Stimulated activated CD8-positive, alpha-beta memory T cell treated with anti-CD3 and anti-CD28 coated beads, Interleukin-7, amount 100 ng/mL, for 24 hours (primary cell): ENCODE data around the gene CCDC137.

Experiments used
- DNase-seq: peaks from one replicate; pipeline ENCODE4 v3.0.0-alpha.2; 2020; ENCODE audit warnings: low read depth

The CCDC137 gene

DNA sequence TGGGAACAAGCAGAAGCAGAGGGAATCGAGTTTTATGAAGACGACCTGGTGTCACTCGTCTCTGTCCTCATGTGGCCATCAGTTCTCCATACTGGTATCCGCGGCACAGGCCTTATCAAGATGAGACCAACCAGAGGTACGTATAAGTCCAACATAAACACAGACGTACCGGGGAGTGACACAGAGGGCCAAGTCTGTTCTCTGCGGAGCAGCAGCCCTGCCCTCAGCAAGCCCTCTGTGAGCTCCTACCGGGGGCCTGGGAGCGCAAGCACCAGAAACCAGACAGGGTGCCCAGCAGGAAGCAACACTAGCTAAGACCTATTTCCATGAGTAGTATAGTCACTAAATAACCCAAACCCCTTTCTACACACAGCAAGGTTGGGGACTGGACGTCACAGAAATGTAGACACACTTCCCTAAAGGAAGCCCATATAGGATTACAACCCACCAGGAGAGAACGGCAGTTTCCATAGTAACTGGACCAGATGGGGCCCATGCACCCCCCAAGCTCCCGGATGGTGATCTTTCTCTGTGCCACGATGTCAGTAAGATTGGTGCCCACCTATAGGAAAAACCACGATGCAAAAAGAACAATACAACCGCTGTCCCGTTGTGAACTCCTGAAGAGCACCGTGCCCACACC is 16.1 kb downstream of the CCDC137 start:
- DNase-seq: no peak

DNA sequence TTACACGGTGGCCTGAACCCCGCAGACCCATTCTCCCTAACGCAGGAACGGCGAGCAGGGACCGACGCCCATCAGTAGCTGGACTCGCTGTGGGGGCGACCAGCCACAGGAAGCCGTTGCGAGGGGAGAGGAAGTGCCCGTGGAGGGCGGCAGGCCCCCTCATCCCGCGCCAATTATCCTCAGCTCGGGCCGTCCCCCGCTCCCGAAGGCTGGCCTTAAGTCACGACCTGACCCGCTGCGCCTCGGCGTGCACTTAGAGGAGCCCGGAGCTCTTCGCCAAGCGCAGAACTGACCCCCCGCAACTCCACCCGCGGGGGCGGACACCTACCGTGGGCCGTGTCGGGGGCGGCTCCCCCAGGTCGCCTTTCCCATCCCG is 16.7 kb downstream of the CCDC137 start:
- no peak for DNase-seq

DNA sequence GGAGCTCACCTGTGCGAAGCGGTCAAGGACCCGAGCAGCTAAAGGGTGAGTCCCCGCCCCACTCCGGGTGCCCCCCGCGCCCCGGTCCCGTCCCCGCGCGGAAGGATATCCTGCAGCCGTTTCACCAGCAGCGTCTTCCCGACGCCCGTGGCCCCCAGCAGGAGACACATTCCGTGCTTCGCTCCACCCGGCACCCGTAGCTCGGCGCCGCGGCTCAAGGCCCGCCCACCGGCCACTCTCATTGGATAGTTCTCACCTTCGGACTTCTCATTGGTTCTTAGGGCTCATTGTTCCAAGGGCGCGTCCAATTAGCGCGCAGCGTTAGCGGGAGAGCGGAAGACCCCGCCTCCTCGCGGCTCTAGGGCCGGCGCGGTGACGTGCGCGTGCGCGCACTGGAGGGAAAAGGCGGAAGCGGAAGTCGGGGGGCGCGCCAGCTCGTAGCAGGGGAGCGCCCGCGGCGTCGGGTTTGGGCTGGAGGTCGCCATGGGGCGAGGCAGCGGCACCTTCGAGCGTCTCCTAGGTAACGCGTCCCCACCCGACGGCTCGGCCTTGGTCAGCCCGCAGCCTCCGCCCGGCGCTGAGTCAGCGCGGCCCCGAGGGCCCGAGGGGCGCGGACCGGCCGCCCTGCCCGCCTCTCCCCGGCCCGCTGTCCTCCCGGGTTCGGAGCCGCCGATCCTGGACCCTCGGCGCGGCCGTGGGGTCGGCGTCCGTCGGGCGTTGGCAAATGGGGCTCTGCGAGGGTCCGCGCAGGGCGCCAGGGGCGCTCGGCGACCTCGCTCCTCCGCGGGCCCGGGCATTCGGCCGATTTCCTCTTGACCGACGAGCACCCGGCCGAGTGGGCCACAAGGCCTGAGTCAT is 17.3 kb downstream of the CCDC137 start, which contains the start of the genes ARL16 and HGS:
Gene ARL16 (minus strand): TSS at position 214 of the 858 bp plus-strand sequence. CDS start 44 bp downstream, at position 170.
Gene HGS (plus strand): TSS at position 428 of the 858 bp plus-strand sequence. CDS start 56 bp downstream, at position 484.
- DNase-seq: peak; percentile 93

DNA sequence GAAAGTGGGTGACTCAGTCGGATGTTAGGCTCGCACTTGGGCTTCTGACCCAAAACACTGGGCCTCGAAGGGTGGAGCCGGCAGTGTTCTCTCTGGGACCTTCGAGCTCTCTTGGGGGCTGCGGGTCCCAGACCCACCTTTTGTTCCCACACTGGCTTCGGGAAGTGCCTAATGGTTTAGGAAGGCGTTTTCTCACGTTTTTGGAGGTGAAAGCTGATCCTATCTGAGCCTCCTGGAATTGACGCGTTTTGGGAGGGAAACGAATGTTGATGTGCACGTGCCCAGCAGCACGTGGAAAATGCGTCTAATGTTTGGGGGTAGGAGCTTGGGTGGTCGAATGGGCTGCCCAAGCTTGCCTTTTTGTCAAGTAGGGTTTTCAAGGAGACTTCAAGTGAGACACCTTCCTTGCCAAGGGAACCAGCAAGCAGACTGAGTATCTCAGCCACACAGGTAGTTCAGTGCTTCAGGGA is 17.9 kb downstream of the CCDC137 start:
- DNase-seq: no peak

DNA sequence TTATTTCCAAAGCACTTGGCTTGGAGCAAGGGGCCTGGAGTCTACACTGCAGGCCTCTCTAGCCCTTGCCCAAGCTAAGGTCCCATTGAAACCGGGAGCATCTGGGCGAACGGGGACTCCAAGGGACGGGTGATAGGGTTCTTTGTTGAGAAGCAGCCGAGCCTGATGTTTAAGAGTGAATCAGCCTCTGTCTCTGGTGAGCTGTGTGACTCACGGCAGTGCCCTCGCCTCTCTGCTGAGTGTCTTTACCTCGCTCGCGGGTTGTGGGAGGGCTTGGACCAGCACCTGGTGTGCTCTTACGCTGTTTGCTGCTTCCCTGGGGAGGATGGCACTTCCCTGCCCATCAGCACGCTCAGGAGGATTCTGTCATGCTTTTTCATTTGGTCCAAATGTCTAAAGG is 18.6 kb downstream of the CCDC137 start:
- DNase-seq: no peak

DNA sequence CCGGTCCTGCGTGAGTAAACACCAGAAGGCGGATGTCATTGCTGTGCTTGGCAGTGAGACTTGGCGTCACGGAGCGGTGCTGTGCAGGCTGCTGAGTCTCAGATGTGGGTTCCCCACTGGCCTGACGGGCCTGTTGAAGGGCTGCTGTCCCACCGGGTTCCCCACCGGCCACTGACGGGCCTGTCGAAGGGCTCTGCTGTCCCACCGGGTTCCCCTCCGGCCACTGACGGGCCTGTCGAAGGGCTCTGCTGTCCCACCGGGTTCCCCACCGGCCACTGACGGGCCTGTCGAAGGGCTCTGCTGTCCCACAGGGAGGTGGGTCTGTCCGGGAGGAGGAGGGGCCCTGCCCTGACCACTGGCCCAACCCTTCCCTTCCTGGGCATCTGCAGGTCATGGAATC is 20.1 kb downstream of the CCDC137 start:
- no peak for DNase-seq

DNA sequence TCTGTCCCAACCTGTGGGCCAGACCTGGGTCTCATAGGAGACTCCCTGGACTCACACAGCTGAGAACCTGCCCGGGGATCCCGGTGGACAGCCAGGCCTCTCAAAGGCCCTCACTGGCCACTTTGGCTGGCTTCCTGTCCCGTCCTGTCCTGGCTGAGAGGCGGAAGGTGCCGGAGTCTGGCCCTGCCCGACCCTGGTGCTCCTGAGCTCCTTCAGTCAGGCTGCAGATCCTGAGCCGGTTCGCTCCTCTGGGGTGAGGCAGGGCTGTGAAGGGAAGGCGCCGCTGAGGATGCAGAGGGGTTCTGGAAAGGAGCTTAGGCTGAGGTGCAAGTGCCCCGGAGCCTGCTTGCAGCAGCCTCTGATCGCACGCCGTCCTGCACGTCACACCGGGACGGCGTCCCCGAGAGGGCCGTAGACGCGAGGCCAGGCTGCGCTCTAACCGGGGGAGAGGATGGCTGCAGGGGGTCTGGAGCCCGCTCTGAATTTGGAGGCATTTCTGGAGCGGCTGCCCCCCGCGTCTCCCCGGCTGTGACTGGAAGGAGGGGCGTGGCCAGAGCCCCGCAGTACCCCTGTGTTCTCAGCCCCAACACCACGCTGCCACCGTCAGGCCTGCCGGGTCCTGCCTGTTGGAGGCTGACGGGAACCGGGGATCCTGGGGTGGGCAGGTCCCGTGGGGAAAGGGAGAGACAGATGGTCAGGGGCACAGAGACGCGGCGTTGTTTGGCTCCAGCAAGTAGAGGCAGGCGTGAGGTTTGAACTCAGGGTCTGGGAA is 21.4 kb downstream of the CCDC137 start:
- no peak for DNase-seq

DNA sequence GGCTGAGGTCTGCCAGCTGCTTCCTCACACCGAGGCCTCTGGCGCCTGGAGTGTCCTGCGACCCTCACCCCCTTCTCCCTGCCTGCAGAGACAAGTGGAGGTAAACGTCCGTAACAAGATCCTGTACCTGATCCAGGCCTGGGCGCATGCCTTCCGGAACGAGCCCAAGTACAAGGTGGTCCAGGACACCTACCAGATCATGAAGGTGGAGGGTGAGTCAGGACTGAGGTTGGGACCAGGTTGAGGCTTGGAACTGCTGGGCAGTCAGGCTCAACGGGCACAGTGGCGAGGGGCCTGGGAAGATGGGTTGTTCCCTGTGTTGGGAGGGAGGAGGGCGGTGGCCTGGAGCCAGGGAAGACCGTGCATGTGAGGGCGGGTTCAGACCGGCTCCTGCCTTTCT is 22.1 kb downstream of the CCDC137 start:
- DNase-seq: no peak

DNA sequence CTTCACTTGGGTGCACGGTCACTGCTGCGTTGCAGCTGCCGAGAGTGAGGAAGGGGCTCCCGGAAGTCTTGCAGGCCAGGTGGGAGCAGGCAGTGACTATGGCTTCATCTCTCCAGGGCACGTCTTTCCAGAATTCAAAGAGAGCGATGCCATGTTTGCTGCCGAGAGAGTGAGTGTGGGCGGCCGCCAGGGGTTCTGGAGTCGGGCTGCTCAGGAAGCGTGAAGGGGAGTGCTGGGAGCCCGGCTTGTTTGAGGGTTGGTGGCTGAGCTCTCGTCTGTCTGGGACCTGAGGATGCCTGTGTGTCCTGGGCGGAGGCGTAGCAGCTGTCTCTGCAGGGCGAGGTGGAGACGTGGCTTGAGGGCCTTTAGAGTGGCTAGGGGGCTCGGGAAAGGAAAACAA is 23.5 kb downstream of the CCDC137 start:
- no peak for DNase-seq

DNA sequence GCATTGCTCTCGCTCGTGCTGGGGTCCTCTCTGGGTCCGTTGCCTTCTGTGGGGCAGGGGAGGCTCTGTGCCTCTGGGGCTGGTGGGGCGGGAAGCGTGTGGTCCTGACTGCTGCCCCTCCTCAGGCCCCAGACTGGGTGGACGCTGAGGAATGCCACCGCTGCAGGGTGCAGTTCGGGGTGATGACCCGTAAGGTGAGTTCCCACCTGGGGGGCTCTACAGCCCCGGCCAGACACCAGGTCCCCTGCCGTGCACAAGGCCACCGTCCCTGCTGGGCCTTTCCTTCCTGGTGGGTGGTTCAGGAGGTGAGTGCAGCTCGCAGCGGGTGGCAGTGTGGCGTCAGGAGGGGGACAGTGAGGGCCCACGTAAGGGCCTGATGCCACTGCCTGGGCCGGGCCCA is 24.0 kb downstream of the CCDC137 start:
- no peak for DNase-seq

DNA sequence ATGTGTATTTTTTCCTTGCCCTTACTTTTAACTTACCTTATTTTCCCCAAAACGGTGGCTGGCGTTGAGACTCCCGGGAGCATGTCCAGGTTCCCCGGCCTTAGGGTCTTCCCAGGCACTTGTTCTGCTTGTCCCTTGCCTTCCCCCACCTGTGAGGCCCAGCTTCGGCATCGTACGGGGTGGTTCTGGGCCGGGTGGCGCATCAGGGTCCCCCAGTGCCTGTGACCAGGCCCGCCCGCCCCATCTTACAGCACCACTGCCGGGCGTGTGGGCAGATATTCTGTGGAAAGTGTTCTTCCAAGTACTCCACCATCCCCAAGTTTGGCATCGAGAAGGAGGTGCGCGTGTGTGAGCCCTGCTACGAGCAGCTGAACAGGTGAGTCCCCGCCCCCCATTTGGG is 24.7 kb downstream of the CCDC137 start:
- DNase-seq: no peak

DNA sequence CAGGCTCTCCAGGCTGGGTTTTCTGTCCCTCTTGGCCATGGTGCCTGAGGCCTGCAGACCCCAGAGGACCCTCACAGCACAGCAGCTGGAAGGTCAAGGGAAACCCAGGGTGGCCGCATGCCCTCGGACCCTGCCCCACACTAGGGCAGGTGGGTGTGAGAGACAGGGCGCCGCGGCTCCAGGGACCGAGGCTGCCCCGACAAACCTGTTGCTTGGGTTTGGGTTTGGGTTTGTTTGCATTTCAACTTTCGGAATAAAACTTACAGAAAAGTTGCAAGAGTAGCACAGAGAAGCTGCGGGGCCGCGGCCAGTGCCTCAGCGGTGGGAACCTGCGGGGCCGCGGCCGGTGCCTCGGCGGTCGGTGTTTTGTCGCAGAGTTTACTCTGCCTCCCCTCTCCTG is 25.1 kb downstream of the CCDC137 start:
- no peak for DNase-seq

DNA sequence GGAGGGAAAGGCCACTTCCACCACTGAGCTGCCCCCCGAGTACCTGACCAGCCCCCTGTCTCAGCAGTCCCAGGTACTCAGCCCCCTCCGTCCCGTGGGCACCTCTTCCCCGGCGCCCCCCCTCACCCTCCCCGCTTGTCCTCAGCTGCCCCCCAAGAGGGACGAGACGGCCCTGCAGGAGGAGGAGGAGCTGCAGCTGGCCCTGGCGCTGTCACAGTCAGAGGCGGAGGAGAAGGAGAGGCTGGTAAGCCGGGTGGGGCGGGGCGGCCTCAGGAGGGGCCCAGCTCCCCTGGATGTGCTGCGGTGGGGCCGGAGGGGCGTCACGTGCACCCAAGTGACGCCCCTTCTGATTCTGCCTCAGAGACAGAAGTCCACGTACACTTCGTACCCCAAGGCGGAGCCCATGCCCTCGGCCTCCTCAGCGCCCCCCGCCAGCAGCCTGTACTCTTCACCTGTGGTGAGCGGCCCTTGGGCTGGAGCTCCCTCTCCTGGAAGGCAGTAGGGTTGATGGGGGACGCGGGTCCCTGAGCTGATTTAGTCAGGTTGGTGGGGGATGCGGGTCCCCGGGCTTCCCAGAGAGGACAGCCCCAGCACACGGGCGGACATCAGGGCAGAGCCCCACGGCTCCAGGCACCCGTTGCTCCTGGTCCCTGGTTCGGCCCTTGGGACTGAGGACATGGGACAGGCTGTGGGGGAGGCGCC is 27.1 kb downstream of the CCDC137 start:
- no peak for DNase-seq

DNA sequence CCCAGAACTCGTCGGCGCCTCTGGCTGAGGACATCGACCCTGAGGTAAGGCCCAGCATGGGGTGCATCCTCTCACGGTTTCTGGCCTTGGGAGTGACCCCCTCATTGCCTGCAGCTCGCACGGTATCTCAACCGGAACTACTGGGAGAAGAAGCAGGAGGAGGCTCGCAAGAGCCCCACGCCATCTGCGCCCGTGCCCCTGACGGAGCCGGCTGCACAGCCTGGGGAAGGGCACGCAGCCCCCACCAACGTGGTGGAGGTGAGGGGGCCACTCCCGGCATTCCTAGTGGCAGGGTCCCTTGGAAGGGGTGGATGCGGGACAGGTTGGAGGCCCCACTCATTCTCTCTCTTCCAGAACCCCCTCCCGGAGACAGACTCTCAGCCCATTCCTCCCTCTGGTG is 28.3 kb downstream of the CCDC137 start:
- no peak for DNase-seq

DNA sequence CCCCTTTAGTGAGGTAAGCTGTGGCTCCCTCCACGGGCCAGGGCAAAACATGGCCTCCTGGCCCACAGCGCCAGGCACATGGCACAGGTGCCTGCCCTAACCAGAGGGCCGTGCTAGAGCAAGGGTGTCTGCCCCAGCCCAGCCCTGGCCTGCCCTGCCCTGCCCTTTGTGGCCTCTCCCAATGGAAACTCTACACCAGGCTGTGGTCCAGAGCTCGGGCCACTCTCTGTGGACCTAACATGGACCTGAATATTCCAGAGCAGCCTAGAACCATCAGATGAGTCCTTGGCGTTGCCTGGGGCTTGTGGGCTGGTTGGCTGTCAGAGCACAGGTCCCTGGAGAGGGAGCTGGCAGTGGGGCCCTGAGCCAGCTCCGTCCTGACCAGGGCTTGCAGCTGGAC is 28.7 kb downstream of the CCDC137 start:
- DNase-seq: no peak

DNA sequence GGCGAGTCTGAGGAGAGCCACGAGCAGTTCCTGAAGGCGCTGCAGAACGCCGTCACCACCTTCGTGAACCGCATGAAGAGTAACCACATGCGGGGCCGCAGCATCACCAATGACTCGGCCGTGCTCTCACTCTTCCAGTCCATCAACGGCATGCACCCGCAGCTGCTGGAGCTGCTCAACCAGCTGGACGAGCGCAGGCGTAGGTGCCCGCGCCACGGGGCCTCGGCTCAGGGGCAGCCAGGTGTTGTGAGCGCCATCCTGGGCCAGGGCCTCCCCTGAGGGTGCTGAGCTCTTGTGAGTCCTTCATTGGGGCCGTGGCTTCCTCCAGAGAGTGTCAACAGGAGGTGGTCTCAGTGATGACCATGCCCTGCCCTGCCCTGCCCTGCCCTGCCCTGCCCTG is 29.3 kb downstream of the CCDC137 start:
- no peak for DNase-seq

DNA sequence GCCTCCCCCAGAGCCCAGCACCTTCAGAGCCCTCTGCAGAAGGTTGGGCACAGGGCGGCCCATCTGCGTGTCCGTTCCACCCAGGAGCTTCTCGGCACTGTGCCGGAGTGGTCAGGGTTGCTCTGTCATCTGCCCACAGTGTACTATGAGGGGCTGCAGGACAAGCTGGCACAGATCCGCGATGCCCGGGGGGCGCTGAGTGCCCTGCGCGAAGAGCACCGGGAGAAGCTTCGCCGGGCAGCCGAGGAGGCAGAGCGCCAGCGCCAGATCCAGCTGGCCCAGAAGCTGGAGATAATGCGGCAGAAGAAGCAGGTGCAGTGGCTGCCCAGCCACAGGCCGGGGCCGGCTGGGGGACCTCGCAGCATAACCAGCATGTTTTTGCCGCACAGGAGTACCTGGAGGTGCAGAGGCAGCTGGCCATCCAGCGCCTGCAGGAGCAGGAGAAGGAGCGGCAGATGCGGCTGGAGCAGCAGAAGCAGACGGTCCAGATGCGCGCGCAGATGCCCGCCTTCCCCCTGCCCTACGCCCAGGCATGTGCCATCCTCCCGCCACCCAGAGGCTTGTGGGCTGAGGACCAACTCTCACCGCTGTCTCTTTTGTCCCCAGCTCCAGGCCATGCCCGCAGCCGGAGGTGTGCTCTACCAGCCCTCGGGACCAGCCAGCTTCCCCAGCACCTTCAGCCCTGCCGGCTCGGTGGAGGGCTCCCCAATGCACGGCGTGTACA is 29.8 kb downstream of the CCDC137 start:
- no peak for DNase-seq

DNA sequence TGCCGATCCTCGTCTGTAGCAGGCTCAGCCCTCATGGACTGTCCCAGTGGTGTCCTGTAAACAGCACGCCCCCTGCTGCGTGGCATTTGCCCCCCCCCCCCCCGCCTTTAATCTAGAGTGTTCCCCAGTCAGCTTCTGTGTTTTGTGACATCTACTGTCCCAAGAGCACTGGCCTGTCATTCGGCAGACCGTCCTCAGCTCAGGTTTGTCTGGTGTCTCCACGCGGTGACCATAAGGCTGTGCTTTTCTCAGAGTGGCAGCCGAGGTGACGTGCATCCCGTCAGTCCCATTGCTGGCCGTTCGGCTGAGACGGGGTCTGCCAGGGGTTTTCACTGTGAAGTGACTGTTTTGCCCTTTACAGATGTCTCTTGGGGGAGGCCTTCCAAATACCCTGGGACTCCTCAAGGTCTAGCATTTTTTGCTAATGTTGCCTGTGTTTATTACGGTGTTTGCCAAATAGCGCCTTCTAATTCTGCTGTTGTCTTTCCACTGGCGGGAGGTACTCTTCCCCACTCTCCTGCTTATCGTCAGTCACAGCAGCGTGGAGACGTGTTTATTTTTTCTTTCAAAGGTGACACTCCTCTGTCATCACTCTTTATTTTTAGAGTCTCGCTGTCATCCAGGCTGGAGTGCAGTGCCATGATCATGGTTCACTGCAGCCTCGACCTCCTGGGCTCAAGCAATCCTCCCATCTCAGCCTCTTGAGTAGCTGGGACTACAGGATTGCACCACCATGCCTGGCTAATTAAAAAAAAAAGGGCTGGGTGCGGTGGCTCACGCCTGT is 30.9 kb downstream of the CCDC137 start:
- DNase-seq: no peak

DNA sequence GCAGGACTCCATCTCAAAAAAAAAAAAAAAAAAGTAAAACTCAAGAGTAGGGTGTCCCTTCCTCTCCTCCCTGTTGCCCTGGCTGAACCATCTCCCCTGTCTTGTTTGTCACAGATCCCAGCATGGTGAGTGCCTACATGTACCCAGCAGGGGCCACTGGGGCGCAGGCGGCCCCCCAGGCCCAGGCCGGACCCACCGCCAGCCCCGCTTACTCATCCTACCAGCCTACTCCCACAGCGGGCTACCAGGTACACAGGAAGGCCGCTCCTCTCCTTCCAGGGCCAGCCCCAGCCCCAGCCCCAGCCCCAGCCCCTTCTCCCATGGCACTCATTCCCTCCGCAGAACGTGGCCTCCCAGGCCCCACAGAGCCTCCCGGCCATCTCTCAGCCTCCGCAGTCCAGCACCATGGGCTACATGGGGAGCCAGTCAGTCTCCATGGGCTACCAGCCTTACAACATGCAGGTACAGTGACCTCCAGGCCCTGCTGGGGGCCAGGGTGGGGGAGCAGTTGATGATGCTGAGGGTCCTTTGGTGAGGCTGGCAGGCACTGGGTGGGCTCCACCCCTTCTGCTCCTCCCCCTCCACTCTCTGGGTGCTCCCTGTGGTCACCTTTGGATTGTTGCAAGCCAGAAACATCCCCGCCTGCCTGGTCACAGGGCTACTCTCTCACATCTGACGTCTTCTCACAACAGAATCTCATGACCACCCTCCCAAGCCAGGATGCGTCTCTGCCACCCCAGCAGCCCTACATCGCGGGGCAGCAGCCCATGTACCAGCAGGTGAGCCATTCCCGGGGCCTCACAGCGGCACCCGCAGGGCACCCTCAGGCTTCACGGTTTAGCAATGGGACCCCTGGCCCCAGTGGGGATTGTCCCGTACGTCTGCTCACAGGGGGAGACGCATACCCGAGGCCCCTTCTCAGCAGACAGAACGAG is 34.1 kb downstream of the CCDC137 start:
- DNase-seq: no peak
